Thymus (tissue), 11 donors: ENCODE results near the gene ZBTB20. TPM values are rescaled to one million over a fixed set of nuclear protein-coding genes. Genes with fewer than 3 reads are reported as not detected.

Experiments
- DNase-seq, 9 donors: peaks; one replicate each; pipeline ENCODE4 v3.0.0-alpha.2; 2013; ENCODE audit warnings: low spot score in 9 of 9, low read depth in 6 of 9, missing footprints in 1 of 9
- H3K27ac ChIP-seq, 2 donors: one replicate each; pipeline ENCODE4 v1.5.1; 2013; ENCODE audit warnings: control low read depth in 1 of 2, low read depth in 1 of 2, low read length in 1 of 2, mild to moderate bottlenecking in 1 of 2, moderate library complexity in 1 of 2
- H3K27me3 ChIP-seq, 2 donors: one replicate each; pipeline ENCODE4 v1.5.1; 2013; ENCODE audit warnings: low read length in 1 of 2; ENCODE audit not compliant: control insufficient read depth in 2 of 2, insufficient read depth in 1 of 2
- H3K36me3 ChIP-seq, 2 donors: one replicate each; pipeline ENCODE4 v1.5.1; 2013; ENCODE audit warnings: low read length in 1 of 2, mild to moderate bottlenecking in 1 of 2, moderate library complexity in 1 of 2; ENCODE audit not compliant: control insufficient read depth in 2 of 2, insufficient read depth in 2 of 2
- H3K4me1 ChIP-seq, 2 donors: one replicate each; pipeline ENCODE4 v1.5.1; 2013; ENCODE audit warnings: low read length in 2 of 2; ENCODE audit not compliant: control insufficient read depth in 2 of 2, insufficient read depth in 2 of 2
- H3K4me3 ChIP-seq, 2 donors: one replicate each; pipeline ENCODE4 v1.5.1; 2013; ENCODE audit warnings: low read length in 2 of 2, control low read depth in 1 of 2, mild to moderate bottlenecking in 1 of 2
- H3K9me3 ChIP-seq, 2 donors: one replicate each; pipeline ENCODE4 v1.5.1; 2013; ENCODE audit warnings: low read length in 1 of 2, mild to moderate bottlenecking in 1 of 2; ENCODE audit not compliant: control insufficient read depth in 2 of 2, insufficient read depth in 1 of 2
- WGBS: extraction: QIAGEN DNeasy Blood & Tissue Kit; methylation state at CpG from one replicate; pipeline ENCODE4 v1.1.7; 2013; 5-methylcytosine and 5-hydroxymethylcytosine counted together
- polyA plus RNA-seq: library from polyadenylated mRNA; stranded (reverse); fragments of 200-250 nt; gene quantifications from one replicate; pipeline ENCODE4 v1.2.3, GENCODE V29; 2013
- total RNA-seq: library from RNA; stranded (reverse); fragments of 120-200 nt; gene quantifications from one replicate; pipeline ENCODE4 v1.2.4, GENCODE V29; 2013
- donor health status: healthy.

Gene ZBTB20
- total and polyA plus RNA-seq, 2 donors = 1.2 to 8.9 TPM

DNA sequence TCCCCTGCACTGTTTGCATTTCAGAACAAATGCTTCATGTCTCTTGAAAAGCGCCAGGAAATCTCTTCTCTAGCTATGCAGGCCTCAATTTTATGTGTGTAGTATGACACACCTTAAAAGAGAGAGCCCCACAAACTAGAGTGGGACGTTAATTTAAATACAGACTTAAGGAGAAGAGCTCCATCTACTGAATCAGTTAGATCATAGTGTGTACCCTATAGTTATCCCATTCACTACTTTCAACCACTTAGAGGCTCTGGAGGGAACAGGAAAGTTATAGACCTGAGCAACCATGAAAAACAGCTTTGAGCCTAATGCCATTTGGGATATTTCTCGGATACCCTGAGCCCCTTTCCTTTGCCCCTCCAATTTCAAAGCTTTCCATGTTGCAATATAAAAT lies 699.5 kb downstream of the ZBTB20 start:
- Histone ChIP-seq H3K9me3 (no peaks in the 10 kb centered on the region), H3K4me3 (no peak overlapping the region), H3K4me1 (no peaks in the 10 kb centered on the region), H3K36me3 (no peaks in the 10 kb centered on the region), H3K27ac (no peak overlapping the region), H3K27me3 (no peaks in the 10 kb centered on the region)
- no peak for DNase-seq
- WGBS = 96% methylated on average over 3 of the region's 3 CpGs

DNA sequence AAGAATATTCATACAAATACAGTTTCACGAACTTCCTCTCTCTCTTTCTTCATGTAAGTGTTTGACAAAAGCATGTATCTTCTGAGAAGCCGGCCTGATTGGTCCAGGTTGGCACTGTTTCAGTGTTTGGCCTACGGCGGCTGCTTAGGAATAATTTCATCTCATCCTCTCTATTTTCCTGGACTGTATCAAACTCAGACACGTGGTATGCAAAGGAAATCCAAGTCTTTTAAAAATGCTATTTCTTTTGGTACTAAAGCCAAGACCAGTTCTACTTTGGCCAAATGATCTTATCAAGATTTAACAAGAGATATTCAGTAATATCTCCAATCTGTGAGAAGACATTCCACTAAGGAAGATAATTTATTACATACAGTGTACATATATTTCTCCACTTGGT lies 700.5 kb downstream of the ZBTB20 start:
- H3K4me3 ChIP-seq = no peak overlapping the region
- H3K27me3 ChIP-seq = no peaks in the 10 kb centered on the region
- H3K36me3 ChIP-seq = no peaks in the 10 kb centered on the region
- H3K4me1 ChIP-seq = no peaks in the 10 kb centered on the region
- H3K27ac ChIP-seq = no peak overlapping the region
- DNase-seq = no peak
- no peaks in the 10 kb centered on the region for H3K9me3 ChIP-seq
- 94% methylated on average over 5 of the region's 5 CpGs for WGBS

DNA sequence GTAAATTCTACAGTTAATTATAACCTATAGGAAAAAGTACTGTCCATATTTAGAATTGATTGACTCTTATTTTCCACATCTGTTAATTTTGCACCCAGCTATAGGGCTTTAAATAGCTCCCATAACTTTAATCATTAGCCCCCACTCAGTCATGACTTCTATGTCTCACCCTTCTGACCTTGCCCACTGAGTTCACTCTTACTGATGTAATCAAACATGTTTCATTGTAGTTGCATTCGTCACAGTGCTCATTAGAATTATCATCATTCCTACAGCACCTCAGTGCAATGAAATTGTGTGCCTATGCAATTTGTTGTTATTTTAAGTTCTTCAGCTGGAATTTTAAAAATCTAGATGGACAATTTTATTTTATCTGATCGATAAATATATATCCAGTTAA lies 701.9 kb downstream of the ZBTB20 start:
- 98% methylated on average over 2 of the region's 2 CpGs for WGBS

DNA sequence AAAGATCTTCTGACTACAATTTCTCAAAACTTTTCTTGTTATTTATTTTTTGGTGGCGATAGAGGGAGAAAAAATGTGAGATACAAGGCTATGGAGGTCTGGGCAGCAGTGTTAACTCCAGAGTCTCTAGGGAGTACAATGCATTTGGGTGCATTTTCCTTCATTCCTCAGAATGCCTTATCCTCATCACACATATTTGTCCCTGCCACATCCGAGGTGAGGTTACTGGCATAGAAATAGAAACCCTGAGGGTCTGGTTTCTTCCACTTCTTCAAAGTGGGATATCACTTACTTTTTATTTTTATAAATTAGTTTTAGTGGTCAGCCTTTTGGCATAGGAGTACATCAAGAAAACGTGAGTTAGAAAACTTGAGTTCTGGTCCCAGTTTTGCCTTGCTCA lies 702.9 kb downstream of the ZBTB20 start:
- WGBS = 97% methylated on average over 3 of the region's 3 CpGs

More for the DNA sequence above, 701.9 kb downstream of the ZBTB20 start:
- no peaks in the 10 kb centered on the region for H3K4me1 ChIP-seq
- no peaks in the 10 kb centered on the region for H3K27me3 ChIP-seq
- no peaks in the 10 kb centered on the region for H3K36me3 ChIP-seq
- H3K4me3 ChIP-seq = no peak overlapping the region
- no peak overlapping the region for H3K27ac ChIP-seq
- no peaks in the 10 kb centered on the region for H3K9me3 ChIP-seq
- no peak for DNase-seq

DNA sequence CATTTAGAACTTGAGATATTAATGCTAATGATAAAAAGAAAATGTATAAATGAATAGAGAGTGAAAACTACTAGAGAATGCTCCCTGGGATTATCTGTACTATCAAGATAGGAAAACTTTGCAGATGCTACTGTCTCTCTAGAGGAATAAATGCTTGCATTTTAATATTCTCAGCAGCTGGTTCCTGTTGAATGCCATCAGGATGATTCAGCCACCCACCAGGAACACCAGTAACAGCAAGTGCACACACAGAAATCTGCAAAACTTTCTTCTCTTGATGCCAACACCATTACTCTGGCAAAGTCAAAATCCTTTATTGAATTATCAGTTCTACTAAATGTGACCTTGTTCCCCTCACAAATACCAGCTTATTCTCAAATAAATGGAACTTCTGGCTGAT lies 704.8 kb downstream of the ZBTB20 start:
- H3K27me3 ChIP-seq = no peaks in the 10 kb centered on the region
- H3K4me1 ChIP-seq = peaks cover 0 to 2% of the 10 kb centered on the region in 2 donors
- H3K9me3 ChIP-seq = no peaks in the 10 kb centered on the region
- H3K27ac ChIP-seq = no peak overlapping the region
- no peak overlapping the region for H3K4me3 ChIP-seq
- H3K36me3 ChIP-seq = no peaks in the 10 kb centered on the region
- DNase-seq = no peak

More for the DNA sequence above, 702.9 kb downstream of the ZBTB20 start:
- H3K9me3 ChIP-seq = no peaks in the 10 kb centered on the region
- no peaks in the 10 kb centered on the region for H3K27me3 ChIP-seq
- no peaks in the 10 kb centered on the region for H3K4me1 ChIP-seq
- no peak overlapping the region for H3K4me3 ChIP-seq
- H3K27ac ChIP-seq = no peak overlapping the region
- no peak for DNase-seq
- H3K36me3 ChIP-seq = no peaks in the 10 kb centered on the region

DNA sequence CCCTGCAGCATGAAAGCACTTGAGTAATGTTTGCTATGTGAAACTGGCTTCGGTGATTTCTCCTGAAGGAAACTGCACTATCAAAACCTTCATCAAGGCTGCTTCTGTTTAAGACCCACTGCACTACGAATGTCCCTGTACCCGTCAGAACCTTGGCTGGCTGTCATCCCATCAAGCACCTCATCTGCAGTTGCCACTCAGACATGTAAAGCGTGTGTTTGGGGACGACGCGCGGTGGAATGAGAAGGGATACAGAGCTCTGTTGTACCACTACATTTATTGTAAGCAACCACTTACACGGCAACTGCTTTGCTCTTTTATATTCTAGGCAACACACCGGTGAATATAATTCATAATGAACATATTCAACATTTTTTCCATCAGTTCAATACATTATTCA lies 705.7 kb downstream of the ZBTB20 start:
- Histone ChIP-seq H3K27ac (no peak overlapping the region), H3K27me3 (no peaks in the 10 kb centered on the region), H3K36me3 (no peaks in the 10 kb centered on the region), H3K4me3 (no peak overlapping the region), H3K4me1 (peaks cover 0 to 2% of the 10 kb centered on the region in 2 donors), H3K9me3 (no peaks in the 10 kb centered on the region)
- 97% methylated on average over 10 of the region's 10 CpGs for WGBS
- DNase-seq = no peak

DNA sequence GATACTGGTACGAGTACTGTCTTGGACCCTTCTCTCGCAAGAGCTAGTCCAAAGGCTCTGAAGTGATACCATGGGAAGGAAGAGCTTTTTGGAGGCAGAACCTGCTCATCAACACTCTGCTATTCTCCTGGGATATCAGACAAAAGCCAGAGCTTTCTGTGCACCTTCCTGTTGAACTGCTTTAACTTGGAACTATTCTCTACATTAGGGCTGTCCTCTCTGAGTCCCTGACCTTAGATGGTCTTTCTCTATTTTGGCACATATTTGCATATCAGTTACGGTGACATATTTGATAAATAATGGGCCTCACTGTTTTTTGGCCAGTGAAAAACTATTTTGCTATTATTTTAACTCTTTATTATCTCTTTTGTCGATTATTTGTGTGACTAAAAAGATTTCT lies 706.4 kb downstream of the ZBTB20 start:
- H3K27me3 ChIP-seq = no peaks in the 10 kb centered on the region
- 99% methylated on average over 4 of the region's 4 CpGs for WGBS
- peaks cover 0 to 2% of the 10 kb centered on the region in 2 donors for H3K4me1 ChIP-seq
- no peaks in the 10 kb centered on the region for H3K9me3 ChIP-seq
- no peaks in the 10 kb centered on the region for H3K36me3 ChIP-seq
- H3K27ac ChIP-seq = no peak overlapping the region
- no peak for DNase-seq
- H3K4me3 ChIP-seq = no peak overlapping the region

DNA sequence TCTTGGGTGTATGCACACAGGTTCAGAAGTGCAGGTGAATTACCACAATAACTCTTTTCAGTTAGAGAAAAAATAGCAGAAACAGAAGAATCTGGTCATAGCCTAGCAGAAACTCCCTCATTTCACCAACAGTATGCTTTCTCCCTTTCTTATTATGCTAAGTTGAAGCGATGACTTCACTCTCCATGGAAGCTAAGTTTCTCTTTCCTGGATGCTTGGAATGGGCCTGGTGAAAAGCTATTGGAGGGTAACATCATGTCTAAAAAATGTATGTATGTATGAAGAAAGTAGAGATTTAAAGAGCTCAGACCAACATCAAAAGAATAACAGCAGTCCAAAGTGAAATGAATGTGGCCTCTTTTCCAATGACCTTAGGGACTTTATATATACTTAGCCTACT lies 707.8 kb downstream of the ZBTB20 start:
- peaks cover 0 to 2% of the 10 kb centered on the region in 2 donors for H3K4me1 ChIP-seq
- WGBS = 100% methylated on average over 1 of the region's 1 CpG
- no peaks in the 10 kb centered on the region for H3K27me3 ChIP-seq
- H3K9me3 ChIP-seq = no peaks in the 10 kb centered on the region
- DNase-seq = no peak
- H3K27ac ChIP-seq = no peak overlapping the region
- no peaks in the 10 kb centered on the region for H3K36me3 ChIP-seq
- no peak overlapping the region for H3K4me3 ChIP-seq

DNA sequence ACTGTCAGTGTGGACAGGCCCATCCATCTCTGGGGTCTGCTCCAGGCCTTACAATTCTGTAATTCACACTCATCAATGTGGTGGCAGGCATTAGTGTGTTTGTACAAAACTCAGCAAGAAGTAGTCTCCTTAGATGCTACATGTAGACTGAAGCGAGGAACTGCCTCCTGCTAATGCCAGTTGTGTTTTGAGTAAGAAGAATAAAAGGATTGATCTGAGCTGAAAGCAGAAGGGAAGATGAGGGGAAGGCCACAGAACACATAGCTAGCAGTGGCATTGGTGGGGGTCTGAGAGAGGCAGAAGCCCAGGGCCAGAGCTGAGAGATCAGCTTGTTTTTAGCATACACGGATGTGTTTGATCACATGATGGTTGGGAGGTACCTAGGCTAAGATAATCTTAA lies 709.2 kb downstream of the ZBTB20 start:
- H3K4me3 ChIP-seq = no peak overlapping the region
- H3K27me3 ChIP-seq = no peaks in the 10 kb centered on the region
- 98% methylated on average over 2 of the region's 2 CpGs for WGBS
- no peaks in the 10 kb centered on the region for H3K9me3 ChIP-seq
- H3K36me3 ChIP-seq = no peaks in the 10 kb centered on the region
- DNase-seq = no peak
- no peak overlapping the region for H3K27ac ChIP-seq
- H3K4me1 ChIP-seq = peaks cover 0 to 2% of the 10 kb centered on the region in 2 donors

DNA sequence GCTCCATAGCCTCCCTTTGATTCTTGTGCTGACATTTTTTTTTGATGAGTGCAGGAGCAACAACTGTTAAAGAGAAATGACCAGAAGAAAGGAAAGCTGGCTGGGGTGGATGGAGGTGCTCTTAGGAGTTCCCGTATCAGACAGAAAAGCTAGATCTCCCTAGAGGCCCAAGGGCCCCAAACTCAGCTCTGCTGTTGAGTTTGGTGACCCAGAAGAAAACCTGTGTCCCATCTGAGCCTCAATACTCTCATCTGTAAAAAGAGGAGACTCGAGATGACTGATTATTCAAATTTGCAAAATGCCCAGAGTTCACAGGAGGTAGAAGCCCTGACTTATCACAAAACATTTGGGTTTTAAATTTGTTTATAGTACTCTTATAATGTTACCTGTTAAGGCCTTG lies 710.9 kb downstream of the ZBTB20 start:
- 73% methylated on average over 2 of the region's 2 CpGs for WGBS

More for the DNA sequence above, 710.9 kb downstream of the ZBTB20 start:
- Histone ChIP-seq H3K36me3 (no peaks in the 10 kb centered on the region), H3K27ac (no peak overlapping the region), H3K4me3 (no peak overlapping the region), H3K4me1 (peaks cover 0 to 2% of the 10 kb centered on the region in 2 donors), H3K27me3 (no peaks in the 10 kb centered on the region), H3K9me3 (no peaks in the 10 kb centered on the region)
- DNase-seq = no peak
